Measurements from ENCODE around the gene SNX14.

DNA sequence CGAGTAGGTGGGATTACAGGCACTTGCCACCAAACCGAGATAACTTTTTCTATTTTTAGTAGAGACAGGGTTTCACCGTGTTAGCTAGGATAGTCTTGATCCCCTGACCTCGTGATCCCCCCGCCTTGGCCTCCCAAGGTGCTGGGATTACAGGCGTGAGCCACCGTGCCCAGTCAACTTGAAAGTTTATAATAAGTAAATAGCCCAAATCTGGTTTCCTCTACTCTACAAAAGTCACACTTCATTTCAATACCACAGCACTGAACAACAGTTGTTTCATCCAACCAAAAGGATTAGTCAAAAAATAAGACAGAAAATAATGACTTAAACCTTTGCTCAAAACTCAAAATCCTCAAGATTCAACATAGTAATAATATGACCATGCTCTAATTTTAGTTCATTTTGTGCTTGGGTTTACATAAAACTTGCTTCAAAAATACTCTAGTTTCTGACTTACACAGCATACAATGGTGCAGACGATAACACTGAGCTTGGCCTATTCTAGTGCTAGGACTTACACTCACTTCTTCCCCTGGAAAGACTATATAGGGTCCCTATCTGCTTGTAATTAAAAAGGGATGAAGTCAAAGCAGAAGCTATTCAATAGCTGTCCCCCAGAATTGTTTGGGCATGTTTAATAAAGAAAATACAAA is 87.1 kb downstream of the SNX14 start:
- TF ChIP-seq, protein P1, sequence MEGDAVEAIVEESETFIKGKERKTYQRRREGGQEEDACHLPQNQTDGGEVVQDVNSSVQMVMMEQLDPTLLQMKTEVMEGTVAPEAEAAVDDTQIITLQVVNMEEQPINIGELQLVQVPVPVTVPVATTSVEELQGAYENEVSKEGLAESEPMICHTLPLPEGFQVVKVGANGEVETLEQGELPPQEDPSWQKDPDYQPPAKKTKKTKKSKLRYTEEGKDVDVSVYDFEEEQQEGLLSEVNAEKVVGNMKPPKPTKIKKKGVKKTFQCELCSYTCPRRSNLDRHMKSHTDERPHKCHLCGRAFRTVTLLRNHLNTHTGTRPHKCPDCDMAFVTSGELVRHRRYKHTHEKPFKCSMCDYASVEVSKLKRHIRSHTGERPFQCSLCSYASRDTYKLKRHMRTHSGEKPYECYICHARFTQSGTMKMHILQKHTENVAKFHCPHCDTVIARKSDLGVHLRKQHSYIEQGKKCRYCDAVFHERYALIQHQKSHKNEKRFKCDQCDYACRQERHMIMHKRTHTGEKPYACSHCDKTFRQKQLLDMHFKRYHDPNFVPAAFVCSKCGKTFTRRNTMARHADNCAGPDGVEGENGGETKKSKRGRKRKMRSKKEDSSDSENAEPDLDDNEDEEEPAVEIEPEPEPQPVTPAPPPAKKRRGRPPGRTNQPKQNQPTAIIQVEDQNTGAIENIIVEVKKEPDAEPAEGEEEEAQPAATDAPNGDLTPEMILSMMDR (IDR thresholded peaks at IDR 0.05; ENCODE audit: extremely low read depth in 1 of 2, insufficient read depth in 1 of 2, low read depth in 1 of 2, low read length in 2 of 2) = no peak
- TF ChIP-seq POLR2A (IDR thresholded peaks at IDR 0.05; ENCODE audit: low read depth, low read length) (no peak), JUN (IDR thresholded peaks at IDR 0.05; ENCODE audit: borderline replicate concordance, insufficient read depth, insufficient read length, low read depth) (no peak), POLR2AphosphoS5 (IDR thresholded peaks at IDR 0.05; ENCODE audit: insufficient read depth, low read depth, low read length) (no peak), MYC (IDR thresholded peaks at IDR 0.05; ENCODE audit: low read depth, low read length) (no peak), EZH2 (IDR thresholded peaks at IDR 0.05; ENCODE audit: borderline replicate concordance, low read depth, low read length, severe bottlenecking) (no peak)

Data from endothelial cell of umbilical vein (primary cell).